Endothelial cell of umbilical vein (primary cell): Measurements from ENCODE around the gene LAMTOR5.

Experiments used
- EZH2 ChIP-seq: IDR thresholded peaks from 2 replicates; pipeline ENCODE4 v1.6.1; 2012; ENCODE audit warnings: borderline replicate concordance, low read depth, mild to moderate bottlenecking, moderate library complexity, low read length, inconsistent platforms; ENCODE audit not compliant: severe bottlenecking
- FOS ChIP-seq: IDR thresholded peaks from 2 replicates; pipeline ENCODE4 v1.6.1; 2011; ENCODE audit warnings: mild to moderate bottlenecking, low read length, moderate library complexity, borderline replicate concordance; ENCODE audit not compliant: insufficient read depth
- GATA2 ChIP-seq: IDR thresholded peaks from 2 replicates; pipeline ENCODE4 v1.7.0; 2011; ENCODE audit warnings: low read depth, mild to moderate bottlenecking, moderate library complexity, mixed read lengths, low read length; ENCODE audit not compliant: insufficient read length, insufficient read depth
- POLR2A ChIP-seq: IDR thresholded peaks from 2 replicates; pipeline ENCODE4 v1.6.1; 2012; ENCODE audit warnings: low read depth, mild to moderate bottlenecking, control low read depth, low read length
- POLR2AphosphoS5 ChIP-seq: IDR thresholded peaks from 2 replicates; pipeline ENCODE4 v1.6.1; 2012; ENCODE audit warnings: low read depth, mild to moderate bottlenecking, control low read depth, low read length, moderate library complexity; ENCODE audit not compliant: insufficient read depth
- TF ChIP-seq, protein P1 (sequence below), 2 donors: IDR thresholded peaks; 1 replicate in 1 of 2; 2 replicates in 1 of 2; pipeline ENCODE4 v1.5.1; 2011; ENCODE audit warnings: low read length in 2 of 2, mild to moderate bottlenecking in 2 of 2, moderate library complexity in 2 of 2, control low read depth in 1 of 2, inconsistent platforms in 1 of 2, low read depth in 1 of 2; ENCODE audit not compliant: insufficient read depth in 1 of 2; ENCODE audit errors: extremely low read depth in 1 of 2
- TF ChIP-seq, protein P2 (sequence below): IDR thresholded peaks from 2 replicates; pipeline ENCODE4 v1.6.1; 2011; ENCODE audit not compliant: insufficient read depth, insufficient read length

DNA sequence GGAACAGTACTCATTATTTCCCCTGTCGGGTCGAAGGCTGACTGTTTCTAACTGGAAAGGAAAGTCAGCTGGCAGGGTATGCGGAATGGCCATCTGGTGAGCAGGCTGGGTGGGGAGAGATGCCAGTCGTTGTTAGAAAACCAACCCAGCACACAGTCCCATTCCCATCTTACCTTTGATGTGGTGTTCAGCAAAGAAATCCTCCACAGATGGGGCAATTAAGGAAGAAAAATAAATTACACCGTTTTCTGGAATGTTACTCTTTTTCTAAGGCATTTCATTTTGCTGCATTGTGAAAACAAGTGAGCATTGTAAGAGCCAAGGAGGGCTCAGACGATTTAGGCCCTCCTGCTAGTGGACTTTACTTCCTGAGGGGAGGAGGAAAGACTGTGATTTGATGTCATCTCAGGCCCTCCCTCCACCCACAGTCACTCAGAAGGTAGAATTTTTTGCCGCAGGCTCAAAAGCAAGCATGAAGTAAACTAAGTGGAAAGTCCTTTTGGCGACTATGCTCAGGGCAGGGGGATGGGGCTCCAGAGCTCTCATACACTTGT is 16.7 kb downstream of the LAMTOR5 start, which contains the start of gene SLC16A4:
- TF ChIP-seq, protein P1, sequence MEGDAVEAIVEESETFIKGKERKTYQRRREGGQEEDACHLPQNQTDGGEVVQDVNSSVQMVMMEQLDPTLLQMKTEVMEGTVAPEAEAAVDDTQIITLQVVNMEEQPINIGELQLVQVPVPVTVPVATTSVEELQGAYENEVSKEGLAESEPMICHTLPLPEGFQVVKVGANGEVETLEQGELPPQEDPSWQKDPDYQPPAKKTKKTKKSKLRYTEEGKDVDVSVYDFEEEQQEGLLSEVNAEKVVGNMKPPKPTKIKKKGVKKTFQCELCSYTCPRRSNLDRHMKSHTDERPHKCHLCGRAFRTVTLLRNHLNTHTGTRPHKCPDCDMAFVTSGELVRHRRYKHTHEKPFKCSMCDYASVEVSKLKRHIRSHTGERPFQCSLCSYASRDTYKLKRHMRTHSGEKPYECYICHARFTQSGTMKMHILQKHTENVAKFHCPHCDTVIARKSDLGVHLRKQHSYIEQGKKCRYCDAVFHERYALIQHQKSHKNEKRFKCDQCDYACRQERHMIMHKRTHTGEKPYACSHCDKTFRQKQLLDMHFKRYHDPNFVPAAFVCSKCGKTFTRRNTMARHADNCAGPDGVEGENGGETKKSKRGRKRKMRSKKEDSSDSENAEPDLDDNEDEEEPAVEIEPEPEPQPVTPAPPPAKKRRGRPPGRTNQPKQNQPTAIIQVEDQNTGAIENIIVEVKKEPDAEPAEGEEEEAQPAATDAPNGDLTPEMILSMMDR (IDR thresholded peaks at IDR 0.05; ENCODE audit: extremely low read depth in 1 of 2, insufficient read depth in 1 of 2, low read depth in 1 of 2, low read length in 2 of 2) = no peak
- TF ChIP-seq GATA2 (no peak), EZH2 (no peak), POLR2A (no peak), POLR2AphosphoS5 (no peak), FOS (no peak)
- TF ChIP-seq, protein P2, sequence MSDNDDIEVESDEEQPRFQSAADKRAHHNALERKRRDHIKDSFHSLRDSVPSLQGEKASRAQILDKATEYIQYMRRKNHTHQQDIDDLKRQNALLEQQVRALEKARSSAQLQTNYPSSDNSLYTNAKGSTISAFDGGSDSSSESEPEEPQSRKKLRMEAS = no peak
